Endothelial cell of umbilical vein (primary cell): ENCODE results near the gene CDKN1C. TPM values are rescaled to one million over a fixed set of nuclear protein-coding genes. Genes with fewer than 3 reads are reported as not detected.

Source experiments
- BruUV-seq: library from RNA; stranded (reverse); fragments of 400-500 nt; replicated peaks from 2 replicates; lab custom pipeline; 2021; lab: Mats Ljungman, UMichigan
- CTCF ChIA-PET: fragments of 300-600, 350-600 bp; sonication (Branson Sonifier 250); formaldehyde crosslinking; loops from one replicate; lab custom pipeline; 2021; ENCODE audit warnings: antibody characterized with exemption, inconsistent platforms; lab: Charles Lee
- POLR2A ChIA-PET: fragments of 300-600, 350-600 bp; sonication (Branson Sonifier 250); formaldehyde crosslinking; loops from one replicate; lab custom pipeline; 2021; ENCODE audit warnings: antibody characterized with exemption, inconsistent platforms; lab: Charles Lee
- DNase-seq: peaks from one replicate; pipeline ENCODE4 v3.0.0-alpha.2; 2011; ENCODE audit warnings: low read depth, low spot score
- FAIRE-seq: peaks from 2 replicates; lab custom pipeline; 2011; peaks lifted over from hg19 to GRCh38; lab: Jason Lieb, UNC
- H2AFZ ChIP-seq: 2 replicates; pipeline ENCODE4 v1.6.0; 2012; ENCODE audit warnings: low read depth, low read length, control low read depth, inconsistent platforms
- H3K27ac ChIP-seq: 2 replicates; pipeline ENCODE4 v1.5.1; 2011; ENCODE audit warnings: low read depth, mild to moderate bottlenecking, control low read depth, low read length, moderate library complexity; ENCODE audit not compliant: insufficient read depth
- H3K27me3 ChIP-seq, 2 experiments: 2 replicates each; pipeline versions ENCODE4 v1.6.0 to v1.6.1; 2011; ENCODE audit warnings: low read length in 2 of 2, mixed read lengths in 1 of 2; ENCODE audit not compliant: control insufficient read depth in 2 of 2, insufficient read depth in 2 of 2
- H3K36me3 ChIP-seq, 2 experiments: 2 replicates in 1 of 2; 3 replicates in 1 of 2; pipeline ENCODE4 v1.5.1; 2011; ENCODE audit warnings: low read length in 2 of 2, mild to moderate bottlenecking in 1 of 2, moderate library complexity in 1 of 2; ENCODE audit not compliant: control insufficient read depth in 2 of 2, insufficient read depth in 2 of 2; ENCODE audit errors: extremely low read depth in 1 of 2
- H3K4me1 ChIP-seq: 3 replicates; pipeline ENCODE4 v1.5.1; 2011; ENCODE audit warnings: mild to moderate bottlenecking, low read length; ENCODE audit not compliant: control insufficient read depth, insufficient read depth; ENCODE audit errors: extremely low read depth
- H3K4me2 ChIP-seq: 2 replicates; pipeline ENCODE4 v1.6.1; 2011; ENCODE audit warnings: low read length, control low read depth, mixed read lengths; ENCODE audit not compliant: insufficient read depth
- H3K4me3 ChIP-seq, 3 experiments: fragments of 200-600 bp in 1 of 3; sonication (generic), shearing (Covaris generic) in 1 of 3; replicated peaks in 1 of 3; 2 replicates each; pipeline ENCODE4 v1.5.1; 2011 to 2016; ENCODE audit warnings: control low read depth in 3 of 3, low read length in 3 of 3, mild to moderate bottlenecking in 2 of 3, inconsistent platforms in 1 of 3, low read depth in 1 of 3, moderate library complexity in 1 of 3; ENCODE audit not compliant: insufficient read depth in 1 of 3
- H3K79me2 ChIP-seq: 2 replicates; pipeline ENCODE4 v1.6.0; 2012; ENCODE audit warnings: low read length, inconsistent platforms; ENCODE audit not compliant: control insufficient read depth, insufficient read depth
- H3K9ac ChIP-seq: replicated peaks from 2 replicates; pipeline ENCODE3; 2011; ENCODE audit warnings: low read length, control low read depth; ENCODE audit not compliant: insufficient read depth; ENCODE audit errors: extremely low read depth
- H3K9me1 ChIP-seq: replicated peaks from 3 replicates; pipeline ENCODE4 v1.6.0; 2011; ENCODE audit warnings: mild to moderate bottlenecking, low read length; ENCODE audit not compliant: control insufficient read depth, insufficient read depth; ENCODE audit errors: extremely low read depth
- H3K9me3 ChIP-seq: replicated peaks from 2 replicates; pipeline ENCODE4 v1.5.1; 2012; ENCODE audit warnings: low read length, inconsistent platforms; ENCODE audit not compliant: control insufficient read depth, insufficient read depth
- H4K20me1 ChIP-seq: replicated peaks from 2 replicates; pipeline ENCODE3; 2011; ENCODE audit warnings: mild to moderate bottlenecking, low read length; ENCODE audit not compliant: control insufficient read depth, insufficient read depth; ENCODE audit errors: extremely low read depth
- EZH2 ChIP-seq: IDR thresholded peaks from 2 replicates; pipeline ENCODE4 v1.6.1; 2012; ENCODE audit warnings: borderline replicate concordance, low read depth, mild to moderate bottlenecking, moderate library complexity, low read length, inconsistent platforms; ENCODE audit not compliant: severe bottlenecking
- FOS ChIP-seq: IDR thresholded peaks from 2 replicates; pipeline ENCODE4 v1.6.1; 2011; ENCODE audit warnings: mild to moderate bottlenecking, low read length, moderate library complexity, borderline replicate concordance; ENCODE audit not compliant: insufficient read depth
- GATA2 ChIP-seq: IDR thresholded peaks from 2 replicates; pipeline ENCODE4 v1.7.0; 2011; ENCODE audit warnings: low read depth, mild to moderate bottlenecking, moderate library complexity, mixed read lengths, low read length; ENCODE audit not compliant: insufficient read length, insufficient read depth
- JUN ChIP-seq: IDR thresholded peaks from 2 replicates; pipeline ENCODE4 v1.6.1; 2011; ENCODE audit warnings: borderline replicate concordance, low read depth; ENCODE audit not compliant: insufficient read length, insufficient read depth
- MYC ChIP-seq: IDR thresholded peaks from one replicate; pipeline ENCODE4 v1.6.1; 2011; ENCODE audit warnings: mild to moderate bottlenecking, low read depth, low read length
- POLR2A ChIP-seq: IDR thresholded peaks from 2 replicates; pipeline ENCODE4 v1.6.1; 2012; ENCODE audit warnings: low read depth, mild to moderate bottlenecking, control low read depth, low read length
- POLR2AphosphoS5 ChIP-seq: IDR thresholded peaks from 2 replicates; pipeline ENCODE4 v1.6.1; 2012; ENCODE audit warnings: low read depth, mild to moderate bottlenecking, control low read depth, low read length, moderate library complexity; ENCODE audit not compliant: insufficient read depth
- dilution Hi-C: fragments of 300-500 bp; cut with MboI; formaldehyde crosslinking; loops from one replicate; pipeline ENCODE4 v1.15.0; 2019; ENCODE audit warnings: low sequenced_read_pairs; ENCODE audit not compliant: extremely low pct_ligation_motif_present
- intact Hi-C: fragments of 100-400 bp; cut with micrococcal nuclease; formaldehyde crosslinking; loops from one replicate; pipeline ENCODE4 v1.10.0; 2022
- polyA plus RNA-seq, 4 experiments: library from polyadenylated mRNA; depleted of rRNA in 3 of 4; stranded (reverse) in 3 of 4; unstranded in 1 of 4; fragments of >200 nt; gene quantifications; 2 replicates each; pipeline versions ENCODE4 v1.2.1 to v1.2.3, GENCODE V29; 2011 to 2012; ENCODE audit warnings: missing spikeins in 1 of 4
- total RNA-seq: library from RNA; stranded (reverse); gene quantifications from 2 replicates; pipeline ENCODE4 v1.2.3, GENCODE V29; 2021
- TF ChIP-seq, protein P1 (sequence below), 2 donors: IDR thresholded peaks; 1 replicate in 1 of 2; 2 replicates in 1 of 2; pipeline ENCODE4 v1.5.1; 2011; ENCODE audit warnings: low read length in 2 of 2, mild to moderate bottlenecking in 2 of 2, moderate library complexity in 2 of 2, control low read depth in 1 of 2, inconsistent platforms in 1 of 2, low read depth in 1 of 2; ENCODE audit not compliant: insufficient read depth in 1 of 2; ENCODE audit errors: extremely low read depth in 1 of 2
- TF ChIP-seq, protein P2 (sequence below): IDR thresholded peaks from 2 replicates; pipeline ENCODE4 v1.6.1; 2011; ENCODE audit not compliant: insufficient read depth, insufficient read length

Gene CDKN1C
- total and polyA plus RNA-seq, 2 donors (not counting 3 experiments of a cell fraction or from before 2014, with no cell fraction given) = 4.1 to 9.0 TPM

DNA sequence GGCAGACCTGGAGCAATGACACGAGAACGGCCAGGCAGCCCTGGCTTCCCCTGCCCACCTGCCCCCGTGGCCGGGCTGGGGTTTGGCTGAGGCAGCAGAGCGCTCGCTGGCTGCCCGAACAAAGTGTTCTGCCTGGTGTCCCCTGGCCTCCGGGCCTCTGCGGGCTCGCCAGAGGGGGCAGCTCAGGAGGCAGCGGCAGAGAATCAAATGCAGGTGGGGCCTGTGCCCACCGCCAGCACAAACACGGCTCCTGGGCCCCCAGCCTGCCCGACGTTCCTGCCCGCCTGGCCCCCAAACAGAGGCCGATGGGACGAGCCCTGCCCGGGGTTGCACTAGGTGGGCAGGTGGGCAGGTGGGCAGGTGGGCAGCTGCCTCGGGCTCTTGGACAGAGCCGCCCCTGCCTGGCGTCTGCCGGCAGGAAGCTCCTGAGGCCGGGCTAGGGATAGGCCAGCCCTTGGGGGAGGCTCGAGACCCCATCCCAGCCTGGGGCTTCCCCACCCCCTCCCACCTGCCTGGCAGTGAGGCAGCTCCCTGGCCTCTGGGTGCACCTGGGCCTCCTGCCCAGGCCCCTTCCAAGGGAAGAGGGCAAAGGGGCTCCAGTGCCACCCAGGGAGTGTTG lies 46.8 kb downstream of the CDKN1C start:
- H3K36me3 ChIP-seq = no peaks in the 10 kb centered on the region
- H3K27me3 ChIP-seq = no peaks in the 10 kb centered on the region
- intact Hi-C loops (no loop called here), dilution Hi-C loops (no loop called here)
- no peak overlapping the region for H3K4me2 ChIP-seq
- FAIRE-seq (no peak), DNase-seq (no peak)
- TF ChIP-seq EZH2 (no peak), JUN (no peak), GATA2 (no peak), FOS (no peak), POLR2A (no peak), MYC (no peak), POLR2AphosphoS5 (no peak)
- TF ChIP-seq, protein P1, sequence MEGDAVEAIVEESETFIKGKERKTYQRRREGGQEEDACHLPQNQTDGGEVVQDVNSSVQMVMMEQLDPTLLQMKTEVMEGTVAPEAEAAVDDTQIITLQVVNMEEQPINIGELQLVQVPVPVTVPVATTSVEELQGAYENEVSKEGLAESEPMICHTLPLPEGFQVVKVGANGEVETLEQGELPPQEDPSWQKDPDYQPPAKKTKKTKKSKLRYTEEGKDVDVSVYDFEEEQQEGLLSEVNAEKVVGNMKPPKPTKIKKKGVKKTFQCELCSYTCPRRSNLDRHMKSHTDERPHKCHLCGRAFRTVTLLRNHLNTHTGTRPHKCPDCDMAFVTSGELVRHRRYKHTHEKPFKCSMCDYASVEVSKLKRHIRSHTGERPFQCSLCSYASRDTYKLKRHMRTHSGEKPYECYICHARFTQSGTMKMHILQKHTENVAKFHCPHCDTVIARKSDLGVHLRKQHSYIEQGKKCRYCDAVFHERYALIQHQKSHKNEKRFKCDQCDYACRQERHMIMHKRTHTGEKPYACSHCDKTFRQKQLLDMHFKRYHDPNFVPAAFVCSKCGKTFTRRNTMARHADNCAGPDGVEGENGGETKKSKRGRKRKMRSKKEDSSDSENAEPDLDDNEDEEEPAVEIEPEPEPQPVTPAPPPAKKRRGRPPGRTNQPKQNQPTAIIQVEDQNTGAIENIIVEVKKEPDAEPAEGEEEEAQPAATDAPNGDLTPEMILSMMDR (IDR thresholded peaks at IDR 0.05; ENCODE audit: extremely low read depth in 1 of 2, insufficient read depth in 1 of 2, low read depth in 1 of 2, low read length in 2 of 2) = no peak
- TF ChIP-seq, protein P2, sequence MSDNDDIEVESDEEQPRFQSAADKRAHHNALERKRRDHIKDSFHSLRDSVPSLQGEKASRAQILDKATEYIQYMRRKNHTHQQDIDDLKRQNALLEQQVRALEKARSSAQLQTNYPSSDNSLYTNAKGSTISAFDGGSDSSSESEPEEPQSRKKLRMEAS = no peak
- no peak overlapping the region for H2AFZ ChIP-seq
- no peaks in the 10 kb centered on the region for H3K9me1 ChIP-seq
- CTCF ChIA-PET = no interaction called here
- no peaks in the 10 kb centered on the region for H3K9me3 ChIP-seq
- no peak overlapping the region for H3K27ac ChIP-seq
- no peaks in the 10 kb centered on the region for H3K79me2 ChIP-seq
- H3K4me1 ChIP-seq = no peaks in the 10 kb centered on the region
- BruUV-seq = no TSS peak
- H3K4me3 ChIP-seq = no peak overlapping the region
- H4K20me1 ChIP-seq = no peaks in the 10 kb centered on the region
- POLR2A ChIA-PET = no interaction called here
- H3K9ac ChIP-seq = no peak overlapping the region
